Gastroesophageal sphincter (tissue), 4 donors: ENCODE data around the gene SERPINB5. TPM values are rescaled to one million over a fixed set of nuclear protein-coding genes. Genes with fewer than 3 reads are reported as not detected.

Source experiments
- ATAC-seq: fragments of 150-250 bp; one replicate; pipeline ENCODE4 v1.9.1; 2016; ENCODE audit warnings: mild to moderate bottlenecking, moderate library complexity
- H3K27ac ChIP-seq, 4 donors: fragments of 200-600 bp; sonication (generic) in 3 of 4; 1 replicate in 3 of 4; 2 replicates in 1 of 4; pipeline ENCODE4 v1.5.1; 2016 to 2019
- H3K27me3 ChIP-seq: fragments of 200-600 bp; sonication (generic); one replicate; pipeline ENCODE4 v1.5.1; 2019
- H3K36me3 ChIP-seq, 2 donors: fragments of 200-600 bp; sonication (generic); one replicate each; pipeline ENCODE4 v1.5.1; 2019; ENCODE audit warnings: control low read depth in 1 of 2
- H3K4me1 ChIP-seq, 3 donors: fragments of 200-600 bp; sonication (generic); 1 replicate in 2 of 3; 2 replicates in 1 of 3; pipeline ENCODE4 v1.5.1; 2016 to 2019; ENCODE audit warnings: control low read depth in 2 of 3
- H3K4me3 ChIP-seq, 2 donors: fragments of 200-600 bp; sonication (generic); one replicate each; pipeline ENCODE4 v1.5.1; 2019; ENCODE audit warnings: mild to moderate bottlenecking in 1 of 2, moderate library complexity in 1 of 2
- H3K9me3 ChIP-seq, 3 donors: fragments of 200-600 bp; sonication (generic); one replicate each; pipeline ENCODE4 v1.5.1; 2017 to 2019; ENCODE audit warnings: control low read depth in 2 of 3
- EP300 ChIP-seq: sonication (generic); formaldehyde crosslinking; IDR thresholded peaks from one replicate; pipeline ENCODE4 v1.6.1; 2017; ENCODE audit warnings: antibody characterized with exemption, mild to moderate bottlenecking
- POLR2A ChIP-seq, 2 donors: fragments of 450-650 bp; IDR thresholded peaks; one replicate each; pipeline ENCODE4 v1.6.1; 2017; ENCODE audit warnings: antibody characterized with exemption in 2 of 2, mild to moderate bottlenecking in 2 of 2, moderate library complexity in 1 of 2
- POLR2AphosphoS5 ChIP-seq: sonication (generic); formaldehyde crosslinking; IDR thresholded peaks from one replicate; pipeline ENCODE4 v1.6.1; 2017; ENCODE audit warnings: antibody characterized with exemption
- WGBS, 2 donors: methylation state at CpG; one replicate each; pipeline ENCODE4 v1.1.5; 2018; ENCODE audit warnings: low coverage in 1 of 2; 5-methylcytosine and 5-hydroxymethylcytosine counted together
- total RNA-seq, 4 donors: library from RNA; depleted of rRNA; stranded (reverse); fragments of >200 nt; gene quantifications; one replicate each; pipeline ENCODE4 v1.1.0, GENCODE V29; 2016
- TF ChIP-seq, protein P1 (sequence below), 4 experiments: fragments of 200-600 bp in 2 of 4; fragments of 450-650 bp in 2 of 4; sonication (generic) in 1 of 4; IDR thresholded peaks; one replicate each; pipeline ENCODE4 v1.5.1; 2017 to 2019; ENCODE audit warnings: antibody characterized with exemption in 4 of 4, mild to moderate bottlenecking in 2 of 4, moderate library complexity in 2 of 4

SERPINB5 gene
- total RNA-seq, 4 donors from 2014 or later, result 0.13 to 11.5 (median 1.1) TPM; not detected in 1

- no peaks in the 10 kb centered on the region for H3K36me3 ChIP-seq
- H3K27ac ChIP-seq, result no peak overlapping the region
- H3K27me3 ChIP-seq, result no peaks in the 10 kb centered on the region
- 43 to 70% methylated on average over 2 of the region's 2 CpGs for WGBS, 2 donors
- TF ChIP-seq POLR2A (IDR thresholded peaks at IDR 0.05), result no peak
- TF ChIP-seq, protein P1, sequence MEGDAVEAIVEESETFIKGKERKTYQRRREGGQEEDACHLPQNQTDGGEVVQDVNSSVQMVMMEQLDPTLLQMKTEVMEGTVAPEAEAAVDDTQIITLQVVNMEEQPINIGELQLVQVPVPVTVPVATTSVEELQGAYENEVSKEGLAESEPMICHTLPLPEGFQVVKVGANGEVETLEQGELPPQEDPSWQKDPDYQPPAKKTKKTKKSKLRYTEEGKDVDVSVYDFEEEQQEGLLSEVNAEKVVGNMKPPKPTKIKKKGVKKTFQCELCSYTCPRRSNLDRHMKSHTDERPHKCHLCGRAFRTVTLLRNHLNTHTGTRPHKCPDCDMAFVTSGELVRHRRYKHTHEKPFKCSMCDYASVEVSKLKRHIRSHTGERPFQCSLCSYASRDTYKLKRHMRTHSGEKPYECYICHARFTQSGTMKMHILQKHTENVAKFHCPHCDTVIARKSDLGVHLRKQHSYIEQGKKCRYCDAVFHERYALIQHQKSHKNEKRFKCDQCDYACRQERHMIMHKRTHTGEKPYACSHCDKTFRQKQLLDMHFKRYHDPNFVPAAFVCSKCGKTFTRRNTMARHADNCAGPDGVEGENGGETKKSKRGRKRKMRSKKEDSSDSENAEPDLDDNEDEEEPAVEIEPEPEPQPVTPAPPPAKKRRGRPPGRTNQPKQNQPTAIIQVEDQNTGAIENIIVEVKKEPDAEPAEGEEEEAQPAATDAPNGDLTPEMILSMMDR (IDR thresholded peaks at IDR 0.05), result peak in 1 of 4 experiments; percentile 16
- TF ChIP-seq POLR2AphosphoS5, result no peak
- no peak for TF ChIP-seq EP300
- ATAC-seq, result no peak
- no peaks in the 10 kb centered on the region for H3K9me3 ChIP-seq
- no peak overlapping the region for H3K4me3 ChIP-seq
- no peaks in the 10 kb centered on the region for H3K4me1 ChIP-seq
Measured at GRCh38 chr18:63505566-63506335, 29.0 kb downstream of the SERPINB5 start.

DNA sequence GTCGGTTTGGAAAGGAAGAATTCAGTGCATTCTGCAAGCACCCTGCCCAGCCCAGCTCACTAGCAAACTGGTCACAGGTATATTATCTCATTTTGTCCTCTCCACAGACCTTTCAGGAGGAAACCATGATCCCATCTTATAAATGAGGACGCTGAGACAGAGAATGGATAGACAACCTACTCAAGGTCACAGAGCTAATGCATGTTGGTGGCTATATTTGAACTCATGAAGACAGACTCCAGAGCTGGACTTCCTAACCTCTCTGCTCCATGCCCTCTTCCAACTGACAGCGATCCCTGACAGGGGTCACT, 29.5 kb downstream of the SERPINB5 start:
- ATAC-seq, result no peak
- no peak overlapping the region for H3K27ac ChIP-seq
- no peak for TF ChIP-seq EP300
- WGBS, 2 donors, result 73 to 79% methylated on average over 2 of the region's 3 CpGs
- H3K4me3 ChIP-seq, result no peak overlapping the region
- H3K36me3 ChIP-seq, result no peaks in the 10 kb centered on the region
- no peaks in the 10 kb centered on the region for H3K27me3 ChIP-seq
- H3K4me1 ChIP-seq, result no peaks in the 10 kb centered on the region
- no peaks in the 10 kb centered on the region for H3K9me3 ChIP-seq

DNA sequence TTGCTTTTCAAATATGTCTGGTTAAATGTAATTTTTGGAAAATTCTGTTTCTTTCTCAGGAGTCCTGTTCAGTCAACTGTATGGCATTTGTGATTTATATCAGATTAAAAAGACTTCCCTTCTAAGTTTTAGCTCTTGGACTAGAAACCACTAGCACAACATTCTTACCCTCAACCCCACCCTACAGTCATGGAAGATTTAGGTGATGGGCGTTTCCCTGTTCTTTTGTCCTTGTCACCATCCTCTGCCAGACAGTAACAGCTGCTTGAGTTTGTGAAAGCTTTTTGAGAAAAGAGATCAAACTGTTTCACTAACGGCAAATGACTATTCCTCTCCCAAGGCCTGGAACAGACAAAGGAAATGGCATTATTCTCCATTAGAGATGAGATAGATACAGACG, 31.8 kb downstream of the SERPINB5 start:
- Histone ChIP-seq H3K4me3 (no peak overlapping the region), H3K27ac (no peak overlapping the region), H3K9me3 (no peaks in the 10 kb centered on the region), H3K36me3 (no peaks in the 10 kb centered on the region), H3K4me1 (no peaks in the 10 kb centered on the region), H3K27me3 (peaks cover 9% of the 10 kb centered on the region)
- 15 to 37% methylated on average over 3 of the region's 3 CpGs for WGBS, 2 donors
- TF ChIP-seq EP300 (no peak), POLR2AphosphoS5 (no peak), POLR2A (IDR thresholded peaks at IDR 0.05) (no peak)
- TF ChIP-seq, protein P1 (IDR thresholded peaks at IDR 0.05), result no peak
- no peak for ATAC-seq

DNA sequence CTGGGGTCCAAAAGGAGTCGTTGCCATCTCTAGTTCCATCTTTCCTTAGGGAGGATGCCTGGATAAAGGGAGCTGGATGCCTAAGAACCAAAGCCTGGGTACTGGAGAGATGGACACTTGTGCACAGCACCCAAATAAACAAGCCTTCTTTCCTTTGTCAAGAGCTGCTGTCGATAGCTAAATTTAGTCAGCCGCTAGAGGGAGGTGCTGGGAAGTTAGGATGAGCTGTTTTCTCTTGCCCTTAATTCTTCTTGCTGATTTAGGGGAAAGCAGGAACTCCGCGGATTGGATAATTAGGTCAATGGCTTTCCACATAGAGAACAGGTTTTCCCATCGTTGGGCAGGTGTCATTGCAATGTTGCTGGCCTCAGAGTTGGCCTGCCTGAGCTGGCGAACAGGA, 34.5 kb downstream of the SERPINB5 start:
- no peaks in the 10 kb centered on the region for H3K4me1 ChIP-seq
- TF ChIP-seq POLR2AphosphoS5 (no peak), POLR2A (IDR thresholded peaks at IDR 0.05) (no peak), EP300 (no peak)
- TF ChIP-seq, protein P1 (IDR thresholded peaks at IDR 0.05), result peak in 1 of 4 experiments; percentile 34
- H3K9me3 ChIP-seq, result no peaks in the 10 kb centered on the region
- no peak for ATAC-seq
- H3K27ac ChIP-seq, result no peak overlapping the region
- no peak overlapping the region for H3K4me3 ChIP-seq
- WGBS, 2 donors, result 7 to 38% methylated on average over 2 to 3 of the region's 7 CpGs
- no peaks in the 10 kb centered on the region for H3K36me3 ChIP-seq
- H3K27me3 ChIP-seq, result peaks cover 9% of the 10 kb centered on the region

- H3K9me3 ChIP-seq, result no peaks in the 10 kb centered on the region
- H3K4me1 ChIP-seq, result no peaks in the 10 kb centered on the region
- H3K27me3 ChIP-seq, result peaks cover 12% of the 10 kb centered on the region
Measured at GRCh38 chr18:63514326-63514725, 37.6 kb downstream of the SERPINB5 start.

More at GRCh38 chr18:63514326-63514725, 37.6 kb downstream of the SERPINB5 start:
- Histone ChIP-seq H3K4me3 (no peak overlapping the region), H3K36me3 (no peaks in the 10 kb centered on the region), H3K27ac (no peak overlapping the region)
- TF ChIP-seq EP300 (no peak), POLR2A (IDR thresholded peaks at IDR 0.05) (no peak), POLR2AphosphoS5 (no peak)
- TF ChIP-seq, protein P1 (IDR thresholded peaks at IDR 0.05), result no peak
- 35 to 63% methylated on average over 3 to 5 of the region's 6 CpGs for WGBS, 2 donors
- ATAC-seq, result no peak
